ENCODE results near the gene ULK4.

The ULK4 gene

DNA sequence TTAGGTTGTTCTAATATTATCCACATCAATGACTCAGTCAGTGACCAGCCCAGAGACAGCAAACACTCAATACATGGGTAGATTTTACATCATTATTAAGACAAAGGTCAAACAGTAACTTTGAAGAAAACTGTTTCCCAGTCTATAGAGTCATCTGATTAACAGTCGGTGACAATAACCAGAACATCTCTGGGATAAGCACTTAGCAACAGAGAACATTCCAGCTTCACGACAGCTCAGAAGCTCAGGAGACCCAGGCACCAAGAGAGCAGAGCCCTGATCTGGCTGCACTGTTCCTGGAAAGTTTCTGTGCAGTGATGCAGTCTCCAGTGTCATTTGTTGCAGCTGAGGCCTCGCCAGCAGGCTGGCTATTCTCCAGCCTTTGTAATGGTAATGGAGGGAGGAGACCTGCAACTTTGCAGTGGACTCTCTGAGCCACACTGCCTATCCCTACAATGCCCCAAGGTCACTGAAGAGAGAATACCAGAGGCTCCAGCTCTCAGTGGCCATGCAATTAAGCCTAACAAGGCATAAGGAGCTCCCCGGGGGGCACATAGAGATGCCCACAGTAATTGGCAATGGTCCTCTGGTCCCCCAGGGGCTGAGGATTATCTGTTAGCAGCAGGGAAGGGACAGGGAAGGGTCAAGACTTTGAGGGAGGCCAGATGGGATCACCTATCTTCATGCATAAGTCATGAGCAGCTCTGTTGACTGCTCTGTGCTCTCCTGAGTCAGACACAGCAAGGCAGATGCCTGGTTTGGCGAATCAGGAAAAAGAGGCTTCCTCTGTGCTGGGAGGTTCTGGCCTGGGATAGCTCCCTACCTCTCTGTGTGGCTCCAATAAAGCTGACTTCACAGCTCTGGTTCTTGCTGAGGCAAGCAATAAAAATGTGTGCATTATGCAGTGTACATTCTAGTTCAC lies 599.0 kb downstream of the ULK4 start:
- no peak for DNase-seq (ENCODE audit: low read depth in 2 of 2)

DNA sequence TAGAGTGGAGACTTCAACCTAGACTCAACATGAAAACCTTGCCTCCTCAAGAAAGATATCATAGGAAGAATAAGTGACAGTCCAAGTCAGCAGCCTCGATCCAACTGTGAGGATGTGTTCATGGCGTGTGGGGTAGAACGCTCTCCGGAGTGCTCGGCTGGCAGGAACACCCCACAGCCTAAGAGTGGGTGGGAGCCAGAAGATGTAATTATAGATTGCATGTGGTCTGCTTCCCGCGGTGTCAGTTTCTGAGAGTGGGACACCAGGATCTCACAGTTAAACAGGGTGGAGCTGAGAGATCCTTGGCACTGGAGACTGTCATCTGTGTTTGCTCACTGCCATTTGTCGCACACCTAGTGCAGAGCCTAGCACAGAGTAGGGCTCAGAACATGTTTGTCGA lies 604.6 kb downstream of the ULK4 start:
- DNase-seq (ENCODE audit: low read depth in 2 of 2) = no peak

DNA sequence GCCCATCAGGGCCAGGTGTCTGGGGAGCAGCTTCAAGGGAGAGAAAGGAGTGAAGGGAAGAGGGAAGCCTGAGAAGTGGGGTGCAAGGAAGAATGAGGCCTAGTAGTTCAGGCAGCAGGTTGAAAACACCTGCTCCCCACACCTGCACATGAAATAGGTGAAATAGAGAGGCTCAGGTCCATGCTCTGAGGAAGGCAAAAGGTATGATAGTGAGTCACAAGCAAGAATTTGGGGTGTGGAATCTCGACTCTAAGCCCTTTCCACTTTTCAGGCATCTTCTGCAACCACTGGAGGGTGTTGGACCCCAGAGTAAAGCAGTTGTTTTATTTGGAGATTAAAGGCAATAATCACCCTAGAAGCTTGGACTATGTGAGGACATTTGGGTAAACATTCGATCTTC lies 605.1 kb downstream of the ULK4 start:
- DNase-seq (ENCODE audit: low read depth in 2 of 2) = no peak

DNA sequence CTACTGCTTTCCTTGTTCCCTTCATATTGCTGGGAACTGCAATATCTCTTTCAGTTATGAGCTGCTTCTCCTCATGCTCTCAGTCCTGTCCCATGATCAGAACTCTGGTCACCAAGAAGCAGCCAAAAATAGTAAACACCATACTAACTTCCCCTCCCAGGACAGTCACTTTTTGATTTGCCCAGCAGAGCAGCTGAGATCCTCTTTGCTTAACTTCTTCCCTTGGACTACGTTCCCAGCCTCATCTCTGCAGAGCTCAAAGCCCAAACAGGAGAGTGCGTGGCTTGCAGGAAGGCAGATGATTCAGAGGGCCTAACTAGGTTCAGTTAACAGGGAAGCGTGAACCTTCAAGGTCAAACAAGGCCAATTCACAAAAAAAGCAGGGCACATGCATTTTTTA lies 609.4 kb downstream of the ULK4 start:
- DNase-seq (ENCODE audit: low read depth in 2 of 2) = no peak

DNA sequence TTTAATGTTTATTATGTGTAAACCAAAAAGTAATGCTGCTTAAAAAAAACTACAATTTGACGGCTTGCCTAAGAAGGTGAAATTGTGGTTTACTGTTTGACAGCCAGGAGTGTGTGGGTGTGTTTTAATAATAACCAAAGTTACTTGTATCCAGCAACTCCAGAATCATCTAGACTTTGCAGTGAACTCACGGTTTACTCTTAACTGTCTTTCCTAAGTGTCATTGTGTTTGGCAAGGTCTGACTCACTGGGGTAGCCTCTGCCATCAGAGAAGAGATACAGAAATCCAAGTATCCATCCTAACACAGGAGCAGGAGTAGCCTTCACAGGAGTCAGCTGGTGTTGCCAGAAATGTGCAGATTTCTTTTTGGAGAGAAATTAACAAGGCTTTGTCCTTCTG lies 611.5 kb downstream of the ULK4 start:
- DNase-seq (ENCODE audit: low read depth in 2 of 2) = no peak

DNA sequence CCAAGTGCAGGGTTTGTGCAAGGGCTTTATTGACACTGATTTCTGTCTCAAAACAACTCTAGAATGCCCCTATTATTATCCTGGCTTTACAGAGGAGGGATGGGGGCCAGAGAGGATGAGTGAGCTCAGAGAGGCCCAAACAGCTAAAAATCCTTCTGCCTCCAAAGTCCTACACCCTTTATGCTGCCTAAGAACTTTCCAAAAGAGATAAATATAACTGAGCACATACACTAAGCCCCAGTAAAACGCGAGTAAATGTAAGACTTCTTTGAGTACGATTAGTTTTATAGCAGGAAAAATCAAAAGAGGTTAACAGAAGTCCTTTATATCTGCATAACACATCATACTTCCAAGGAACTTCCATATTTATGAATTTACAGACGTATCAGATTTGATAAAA lies 613.5 kb downstream of the ULK4 start:
- DNase-seq (ENCODE audit: low read depth in 2 of 2) = no peak

DNA sequence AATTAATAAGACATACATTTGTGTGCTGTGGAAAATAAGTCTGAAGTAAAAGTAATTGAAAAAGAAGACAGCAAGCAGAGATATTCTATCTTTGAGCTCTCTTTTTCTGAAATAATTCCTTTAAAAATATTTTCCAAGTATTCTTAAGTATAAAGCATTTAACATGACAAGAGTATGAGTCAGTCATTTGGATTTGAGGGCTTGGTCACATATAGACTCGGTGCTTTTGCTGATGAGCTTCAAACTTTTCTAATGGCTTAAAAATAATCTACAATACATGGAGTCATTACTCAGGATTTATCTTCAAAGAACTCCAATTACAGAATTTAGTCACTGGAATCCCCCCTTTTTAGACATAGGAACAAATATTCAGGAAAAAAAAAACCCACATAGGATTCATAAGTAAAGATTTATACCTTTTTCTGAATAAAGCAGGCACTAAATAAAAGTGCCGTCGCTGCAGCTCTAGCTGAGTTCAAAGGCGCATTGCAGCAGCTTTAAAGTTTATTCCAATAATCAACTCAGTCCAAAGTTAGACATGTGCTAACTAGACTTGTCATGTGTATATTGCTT lies 615.1 kb downstream of the ULK4 start:
- no peak for DNase-seq (ENCODE audit: low read depth in 2 of 2)

DNA sequence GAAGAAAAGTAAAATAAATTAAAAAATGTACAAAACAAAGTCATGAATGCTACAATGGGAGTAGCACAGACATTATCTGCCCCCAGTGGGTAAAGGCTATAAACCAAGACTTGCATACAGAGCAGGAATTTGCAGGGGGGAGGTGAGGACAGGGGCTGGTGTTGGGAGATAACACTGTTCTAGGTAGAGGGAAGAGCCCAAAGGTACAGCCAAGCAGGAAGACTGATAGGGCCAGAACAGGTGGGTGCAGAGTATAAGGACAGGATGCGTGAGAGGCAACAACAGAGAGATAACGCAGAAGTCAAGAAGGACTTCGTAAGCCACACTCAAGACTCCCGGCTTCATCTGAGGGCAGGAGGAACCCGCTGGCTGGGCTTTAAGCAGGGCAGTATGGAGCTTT lies 616.1 kb downstream of the ULK4 start:
- DNase-seq (ENCODE audit: low read depth in 2 of 2) = no peak

DNA sequence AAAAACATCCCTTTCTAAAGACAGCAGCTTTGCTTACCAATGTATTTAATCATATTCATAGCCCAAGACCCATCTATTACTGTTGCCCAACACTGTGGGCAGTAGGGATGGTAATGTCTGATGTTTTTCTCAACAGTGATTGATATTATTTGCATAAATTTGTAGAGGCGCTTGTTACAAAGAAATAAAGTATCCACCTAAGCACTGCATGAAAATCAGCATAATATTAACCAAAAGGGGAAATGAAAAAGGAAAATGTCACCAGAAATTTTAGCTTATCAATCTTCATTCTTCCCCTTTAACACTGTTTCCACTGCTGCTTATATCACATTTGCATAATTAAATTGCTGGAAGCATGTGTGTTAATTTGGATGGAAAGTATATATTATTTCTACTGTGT lies 622.1 kb downstream of the ULK4 start:
- DNase-seq (ENCODE audit: low read depth in 2 of 2) = no peak

DNA sequence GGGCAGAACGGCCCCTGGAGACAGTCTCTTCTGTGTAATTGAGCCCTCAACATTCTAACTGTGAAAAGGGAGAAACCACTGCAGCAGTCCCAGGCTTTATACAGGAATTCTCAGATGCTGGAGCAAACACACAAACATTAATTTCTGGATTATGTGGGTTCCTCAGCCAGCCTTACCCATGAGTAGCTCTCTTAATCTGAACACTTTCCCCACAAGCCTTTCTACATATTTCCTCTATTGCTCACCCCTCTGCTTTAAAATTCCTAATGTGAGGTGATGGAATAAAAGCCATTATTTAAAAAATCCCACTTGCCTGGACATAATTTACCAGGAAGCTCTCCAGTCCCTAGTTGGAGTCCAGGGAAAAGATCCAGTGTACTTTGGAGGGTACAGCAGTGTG lies 623.6 kb downstream of the ULK4 start:
- DNase-seq (ENCODE audit: low read depth in 2 of 2) = no peak

DNA sequence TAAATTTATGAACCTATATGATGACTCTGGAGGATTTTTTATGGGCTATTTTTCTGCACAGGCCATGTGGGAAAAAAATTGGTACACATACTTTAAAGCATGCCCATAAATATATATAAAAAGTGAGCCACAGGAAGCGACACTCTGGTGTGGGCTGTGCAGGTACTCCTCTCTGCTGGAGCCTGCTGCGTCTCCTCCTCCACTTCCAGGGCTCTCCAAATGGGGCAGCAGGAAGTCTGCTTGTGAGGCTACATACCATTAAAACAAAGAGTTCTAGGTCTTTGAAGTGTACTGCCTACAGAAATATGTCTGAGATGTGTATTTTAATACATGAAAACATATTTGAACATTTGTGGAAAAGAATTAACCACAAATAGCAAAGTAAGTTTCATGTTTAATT lies 627.5 kb downstream of the ULK4 start:
- no peak for DNase-seq (ENCODE audit: low read depth in 2 of 2)

DNA sequence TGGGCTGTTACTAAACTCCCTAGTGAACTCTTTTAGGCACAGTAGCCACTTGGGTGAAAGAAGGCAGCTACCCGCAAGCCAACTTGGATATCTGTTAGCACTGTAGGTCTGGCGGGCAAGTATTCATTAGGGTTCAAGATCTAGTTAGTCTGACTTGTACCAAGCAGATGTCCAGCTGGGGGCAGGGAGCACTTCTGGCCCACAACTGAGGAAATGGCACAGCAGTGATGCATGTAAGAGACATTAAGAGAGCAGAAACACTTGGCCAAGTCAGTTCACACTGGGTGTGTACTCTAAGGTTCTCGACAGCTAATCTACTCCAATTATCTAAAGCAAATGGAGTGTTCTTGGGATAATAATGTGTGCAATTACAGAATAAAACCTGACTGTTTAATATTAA lies 630.9 kb downstream of the ULK4 start:
- DNase-seq (ENCODE audit: low read depth in 2 of 2) = no peak

DNA sequence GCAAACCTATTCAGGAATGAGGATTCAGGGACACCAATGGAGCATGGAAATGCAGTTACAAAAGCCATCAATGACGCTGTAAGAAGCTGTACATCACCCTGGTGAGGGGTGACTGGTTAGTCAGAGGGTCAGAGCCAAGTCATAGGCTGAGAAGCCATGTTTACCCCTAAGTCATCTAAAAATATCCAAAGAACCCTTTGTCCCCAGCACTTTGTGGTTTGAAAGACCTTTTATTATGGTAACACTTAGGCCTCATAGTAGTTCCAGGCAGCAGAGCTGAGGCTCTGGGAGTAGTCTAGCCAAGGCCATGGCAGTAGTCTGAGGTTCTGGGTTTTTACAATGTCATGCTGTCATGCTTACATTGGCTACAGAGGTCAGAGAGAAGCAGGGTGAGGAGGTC lies 631.4 kb downstream of the ULK4 start:
- no peak for DNase-seq (ENCODE audit: low read depth in 2 of 2)

DNA sequence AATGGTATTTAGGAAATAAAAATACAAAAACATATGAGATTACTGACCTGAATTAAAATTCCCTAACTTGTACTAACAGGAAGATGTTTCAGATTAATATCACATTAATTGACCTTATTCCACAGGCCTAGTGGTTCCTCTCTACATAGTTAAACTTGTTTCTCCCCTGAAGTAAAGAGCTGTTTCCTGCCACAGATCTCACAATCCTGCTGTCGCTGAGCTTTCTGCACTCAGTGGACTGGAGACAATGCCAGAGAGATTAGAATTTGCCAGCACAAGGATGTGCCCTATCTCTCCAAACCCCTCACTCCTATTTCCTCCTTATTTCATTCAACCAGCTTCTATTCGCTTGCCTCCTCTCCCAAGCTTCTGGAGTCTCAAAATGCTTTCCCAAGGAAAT lies 632.0 kb downstream of the ULK4 start:
- DNase-seq (ENCODE audit: low read depth in 2 of 2) = no peak

DNA sequence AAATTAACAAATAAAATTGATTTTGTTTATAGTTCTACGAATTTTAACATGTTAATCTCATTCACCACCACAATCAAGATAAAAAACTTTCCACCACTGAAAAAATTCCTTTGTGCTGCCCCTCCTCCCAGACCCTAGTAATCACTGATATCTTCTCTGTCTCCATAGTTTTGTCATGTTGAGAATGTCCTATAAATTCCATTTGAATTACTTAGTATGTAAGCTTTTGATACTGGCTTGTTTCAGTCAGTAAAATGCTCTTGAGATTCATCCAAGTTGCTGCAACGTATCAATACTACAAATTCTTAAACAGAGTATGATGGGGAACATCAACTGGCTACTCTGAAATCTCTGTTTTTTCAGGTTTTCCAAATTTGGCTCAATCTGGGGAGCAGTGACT lies 633.0 kb downstream of the ULK4 start:
- no peak for DNase-seq (ENCODE audit: low read depth in 2 of 2)

DNA sequence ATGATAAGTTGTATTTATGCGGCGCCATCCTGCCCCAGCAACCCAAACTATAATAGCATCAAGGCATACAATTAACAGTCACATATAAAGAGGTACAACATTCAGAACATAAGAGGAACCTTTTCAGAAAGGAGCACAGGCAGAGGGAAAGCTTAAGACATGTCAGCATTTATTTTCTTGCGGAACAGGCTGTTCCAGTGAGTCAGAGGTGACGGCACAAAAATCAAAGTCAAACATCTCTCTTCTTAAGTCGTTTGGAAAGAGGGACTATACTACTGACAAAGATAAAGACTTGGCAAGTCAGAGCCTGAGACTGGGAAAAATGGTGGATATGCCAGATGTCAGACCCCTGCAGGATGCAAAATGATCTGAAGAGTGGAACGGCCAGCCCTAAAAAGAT lies 634.2 kb downstream of the ULK4 start:
- DNase-seq (ENCODE audit: low read depth in 2 of 2) = no peak

DNA sequence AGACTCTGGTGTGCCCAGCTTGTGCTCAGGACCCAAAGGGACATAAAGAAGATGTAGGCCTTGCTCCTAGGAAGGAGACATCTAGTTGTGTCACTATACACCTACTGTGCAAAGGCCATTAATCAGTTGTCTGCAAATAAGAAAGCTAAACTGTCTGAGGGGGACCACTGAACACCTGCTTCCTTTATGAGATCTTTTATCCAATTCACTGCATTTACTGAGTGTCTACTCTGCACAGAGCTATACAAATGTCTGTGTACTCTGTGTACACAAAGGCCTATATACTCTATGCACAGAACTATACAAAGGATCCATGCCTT lies 637.8 kb downstream of the ULK4 start:
- no peak for DNase-seq (ENCODE audit: low read depth in 2 of 2)

DNA sequence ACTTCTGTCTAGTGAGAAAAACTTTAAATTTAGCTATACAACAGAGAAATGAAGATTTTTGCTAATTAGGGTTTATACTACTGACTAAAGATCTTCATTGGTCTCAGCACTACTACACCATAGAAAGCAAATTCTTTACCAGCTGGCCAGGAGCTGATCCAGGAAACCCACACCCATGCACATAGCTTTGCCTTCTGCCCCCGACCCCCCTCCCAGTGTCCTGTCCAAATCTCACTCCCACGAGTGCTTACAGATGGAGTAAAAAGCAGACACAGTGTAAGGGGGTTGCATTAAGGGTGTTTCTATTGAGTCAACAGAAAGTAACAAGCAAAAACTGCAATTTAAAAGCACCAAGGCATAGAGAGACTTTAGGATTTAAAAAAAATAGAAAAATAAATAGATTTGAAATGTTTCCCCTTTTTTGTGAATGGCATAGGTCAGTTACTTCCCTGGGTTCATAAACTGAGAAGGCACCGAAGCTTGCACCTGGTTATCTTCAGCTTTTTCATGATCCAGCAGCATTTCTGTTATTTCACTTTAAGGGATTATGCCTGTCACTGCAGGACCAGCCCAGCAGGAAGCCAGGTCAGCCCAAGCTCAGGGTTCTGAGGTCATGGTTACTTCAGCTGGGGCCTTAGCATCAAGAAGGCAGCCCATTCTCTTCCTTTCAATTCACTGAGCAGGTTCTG lies 638.3 kb downstream of the ULK4 start:
- no peak for DNase-seq (ENCODE audit: low read depth in 2 of 2)

DNA sequence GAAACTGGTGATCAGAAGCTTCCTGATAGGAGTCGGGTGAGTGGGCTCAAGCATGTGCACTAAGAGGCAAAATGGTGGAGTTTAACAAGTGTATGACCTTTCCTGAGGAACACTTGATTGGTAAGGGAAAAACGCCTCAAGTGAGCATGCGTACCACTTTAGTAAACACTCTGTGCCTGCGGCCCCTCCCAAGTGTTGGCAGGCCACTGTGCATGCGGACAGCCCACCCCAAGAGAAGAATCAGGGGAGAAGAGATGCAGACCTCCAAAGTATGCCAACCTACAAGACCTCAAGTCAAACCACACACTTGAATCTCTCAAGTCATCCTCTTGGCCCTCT lies 640.3 kb downstream of the ULK4 start:
- DNase-seq (ENCODE audit: low read depth in 2 of 2) = no peak

DNA sequence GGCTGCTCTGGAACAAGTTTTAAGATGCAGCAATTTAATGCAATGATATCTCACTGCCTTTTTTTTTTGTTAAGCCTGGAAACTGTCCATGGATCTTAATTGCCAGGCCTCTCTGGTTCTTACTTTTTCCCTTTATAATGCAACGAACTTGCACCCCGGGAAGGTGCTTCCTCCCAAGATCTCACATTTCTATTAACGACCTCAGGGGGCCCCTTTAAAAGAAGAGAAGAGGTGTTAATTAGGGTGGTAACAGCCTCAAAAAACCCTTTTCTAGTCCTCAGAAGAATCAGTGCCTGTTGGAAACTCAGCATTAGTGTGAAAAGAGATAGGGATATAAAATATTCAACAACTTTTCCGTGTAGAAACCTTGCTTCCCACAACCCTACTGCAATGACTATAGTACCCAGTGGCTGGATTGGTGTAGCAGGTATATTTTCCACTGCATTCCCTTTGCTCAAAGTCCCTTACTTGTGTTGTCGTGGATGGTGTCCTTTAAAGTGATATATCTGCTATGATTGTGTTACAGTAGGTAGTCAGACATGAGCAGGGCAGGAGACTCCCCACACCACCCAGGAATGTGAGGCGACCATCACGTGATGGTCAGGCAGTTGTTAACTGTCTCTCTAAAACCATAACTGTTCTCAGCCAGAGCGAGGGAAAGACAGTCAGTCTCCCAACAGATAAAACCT lies 640.8 kb downstream of the ULK4 start:
- DNase-seq (ENCODE audit: low read depth in 2 of 2) = no peak

DNA sequence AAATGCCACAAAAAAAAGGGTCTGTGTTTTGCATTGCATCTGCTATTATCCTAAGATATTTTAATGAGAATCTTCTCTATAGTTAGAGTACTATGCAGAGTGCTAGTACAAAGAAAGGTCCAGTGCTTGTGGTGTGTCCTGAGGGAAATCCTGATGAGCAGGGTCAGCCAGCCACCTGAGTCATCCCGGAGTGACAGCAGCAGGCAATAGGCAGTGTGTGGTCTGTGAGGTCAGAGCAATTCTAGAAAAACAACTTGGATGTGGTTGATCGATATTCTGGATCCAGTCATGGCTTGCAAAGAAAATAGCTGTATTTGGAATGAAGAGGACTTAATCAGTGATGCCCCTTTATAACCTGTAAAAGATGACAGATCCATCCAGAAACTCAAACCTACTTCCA lies 643.4 kb downstream of the ULK4 start:
- DNase-seq (ENCODE audit: low read depth in 2 of 2) = no peak

DNA sequence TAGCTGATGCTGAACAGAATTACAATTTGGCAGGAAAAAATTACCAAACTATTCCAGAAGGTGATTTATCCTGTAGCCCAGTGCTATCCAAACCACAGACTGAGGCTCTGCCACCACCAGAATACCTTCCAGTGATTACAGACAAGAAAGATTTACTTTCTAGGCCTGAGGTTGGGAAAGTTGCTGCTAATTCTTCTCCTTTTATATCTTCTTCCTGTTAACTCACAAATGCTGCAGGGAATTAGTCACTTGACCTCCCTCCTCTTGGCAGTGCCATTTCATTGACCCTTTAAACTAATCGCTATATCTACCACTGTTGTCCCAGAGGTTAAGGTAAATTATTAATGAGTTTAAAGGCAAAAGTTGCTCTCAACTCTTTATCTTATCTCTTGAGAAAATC lies 644.2 kb downstream of the ULK4 start:
- DNase-seq (ENCODE audit: low read depth in 2 of 2) = no peak

DNA sequence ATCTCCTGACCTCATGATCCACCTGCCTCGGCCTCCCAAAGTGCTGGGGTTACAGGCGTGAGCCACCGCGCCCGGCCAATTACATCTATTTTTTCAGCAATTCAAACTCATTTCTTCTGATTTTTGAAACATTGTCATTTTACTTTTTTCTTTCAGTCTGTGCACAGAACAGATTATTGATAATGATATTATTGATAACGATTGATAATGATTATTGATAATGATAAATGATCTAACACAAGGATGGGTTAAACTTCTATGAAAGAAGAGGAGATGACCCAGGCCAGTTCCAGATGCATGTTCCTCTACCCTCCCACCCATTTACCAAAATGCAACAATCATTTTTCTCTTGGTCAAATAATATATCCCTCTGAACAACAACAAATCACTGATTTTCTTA lies 644.6 kb downstream of the ULK4 start:
- no peak for DNase-seq (ENCODE audit: low read depth in 2 of 2)
